Fibroblast of lung (primary cell): ENCODE data around the gene DIS3L2.

Source experiments
- CTCF ChIP-seq, 2 donors: IDR thresholded peaks in 1 of 2; conservative IDR thresholded peaks in 1 of 2; 1 replicate in 1 of 2; 2 replicates in 1 of 2; pipeline ENCODE4 v1.5.1; 2011 to 2012; ENCODE audit warnings: low read length in 2 of 2, control low read depth in 1 of 2, inconsistent platforms in 1 of 2, low read depth in 1 of 2, mild to moderate bottlenecking in 1 of 2
- EZH2 ChIP-seq: IDR thresholded peaks from 2 replicates; pipeline ENCODE4 v1.5.1; 2012; ENCODE audit warnings: low read length, control low read depth, mild to moderate bottlenecking; ENCODE audit errors: missing control alignments

- TF ChIP-seq CTCF (conservative IDR thresholded peaks at IDR 0.05 in 1 of 2, IDR thresholded peaks at IDR 0.05 in 1 of 2; ENCODE audit: low read depth in 1 of 2, low read length in 2 of 2) (no peak), EZH2 (no peak)
Measured at GRCh38 chr2:231970461-231970860, 8.9 kb downstream of the DIS3L2 start.
